ENCODE data around the gene ZSCAN29. TPM values are rescaled to one million over a fixed set of nuclear protein-coding genes. Genes with fewer than 3 reads are reported as not detected.

The ZSCAN29 gene
- total and polyA plus RNA-seq, 2 of the 13 experiments (the other 11 are each of a cell fraction or from before 2014, with no cell fraction given): 8.3 to 27.4 TPM

- 0 out of 2 replicates have a peak, but pooled peaks have one; percentile 28 for TF ChIP-seq ZNF101 (CRISPR knock-in tag; IDR thresholded peaks at IDR 0.05; ENCODE audit: borderline replicate concordance, low read depth)
- 0 out of 2 replicates have a peak, but pooled peaks have one; percentile 42 for TF ChIP-seq JUN (CRISPR knock-in tag; IDR thresholded peaks at IDR 0.05)
- TF ChIP-seq ZNF512B (CRISPR knock-in tag; IDR thresholded peaks at IDR 0.05; ENCODE audit: borderline replicate concordance): no peak
- no peak for TF ChIP-seq NPAS2 (CRISPR knock-in tag; IDR thresholded peaks at IDR 0.05; ENCODE audit: borderline replicate concordance)
- TF ChIP-seq HDAC1 (CRISPR knock-in tag; IDR thresholded peaks at IDR 0.05): peak; percentile 95
- no peak; the same call in 1 of the 2 replicates for TF ChIP-seq ZNF230 (CRISPR knock-in tag; IDR thresholded peaks at IDR 0.05)
- peak; percentile 66 for TF ChIP-seq ZNF709 (CRISPR knock-in tag; IDR thresholded peaks at IDR 0.05)
- no peak for TF ChIP-seq SNAI1 (CRISPR knock-in tag; IDR thresholded peaks at IDR 0.05; ENCODE audit: borderline replicate concordance)
- TF ChIP-seq, protein P1, sequence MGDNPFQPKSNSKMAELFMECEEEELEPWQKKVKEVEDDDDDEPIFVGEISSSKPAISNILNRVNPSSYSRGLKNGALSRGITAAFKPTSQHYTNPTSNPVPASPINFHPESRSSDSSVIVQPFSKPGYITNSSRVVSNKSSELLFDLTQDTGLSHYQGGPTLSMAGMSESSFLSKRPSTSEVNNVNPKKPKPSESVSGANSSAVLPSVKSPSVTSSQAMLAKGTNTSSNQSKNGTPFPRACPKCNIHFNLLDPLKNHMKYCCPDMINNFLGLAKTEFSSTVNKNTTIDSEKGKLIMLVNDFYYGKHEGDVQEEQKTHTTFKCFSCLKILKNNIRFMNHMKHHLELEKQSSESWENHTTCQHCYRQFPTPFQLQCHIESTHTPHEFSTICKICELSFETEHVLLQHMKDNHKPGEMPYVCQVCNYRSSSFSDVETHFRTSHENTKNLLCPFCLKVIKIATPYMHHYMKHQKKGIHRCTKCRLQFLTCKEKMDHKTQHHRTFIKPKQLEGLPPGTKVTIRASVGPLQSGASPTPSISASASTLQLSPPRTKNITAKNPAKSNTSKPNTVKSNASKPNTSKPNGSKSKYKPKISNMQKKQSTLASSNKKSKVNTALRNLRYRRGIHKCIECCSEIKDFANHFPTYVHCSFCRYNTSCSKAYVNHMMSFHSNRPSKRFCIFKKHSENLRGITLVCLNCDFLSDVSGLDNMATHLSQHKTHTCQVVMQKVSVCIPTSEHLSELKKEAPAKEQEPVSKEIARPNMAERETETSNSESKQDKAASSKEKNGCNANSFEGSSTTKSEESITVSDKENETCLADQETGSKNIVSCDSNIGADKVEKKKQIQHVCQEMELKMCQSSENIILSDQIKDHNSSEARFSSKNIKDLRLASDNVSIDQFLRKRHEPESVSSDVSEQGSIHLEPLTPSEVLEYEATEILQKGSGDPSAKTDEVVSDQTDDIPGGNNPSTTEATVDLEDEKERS (CRISPR knock-in tag; IDR thresholded peaks at IDR 0.05): peak; percentile 57; the same call in 1 of the 2 replicates
- TF ChIP-seq, protein P2, sequence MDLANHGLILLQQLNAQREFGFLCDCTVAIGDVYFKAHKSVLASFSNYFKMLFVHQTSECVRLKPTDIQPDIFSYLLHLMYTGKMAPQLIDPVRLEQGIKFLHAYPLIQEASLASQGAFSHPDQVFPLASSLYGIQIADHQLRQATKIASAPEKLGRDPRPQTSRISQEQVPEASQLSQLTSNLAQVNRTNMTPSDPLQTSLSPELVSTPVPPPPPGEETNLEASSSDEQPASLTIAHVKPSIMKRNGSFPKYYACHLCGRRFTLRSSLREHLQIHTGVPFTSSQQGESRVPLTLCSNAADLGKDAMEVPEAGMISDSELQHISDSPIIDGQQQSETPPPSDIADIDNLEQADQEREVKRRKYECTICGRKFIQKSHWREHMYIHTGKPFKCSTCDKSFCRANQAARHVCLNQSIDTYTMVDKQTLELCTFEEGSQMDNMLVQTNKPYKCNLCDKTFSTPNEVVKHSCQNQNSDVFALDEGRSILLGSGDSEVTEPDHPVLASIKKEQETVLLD (CRISPR knock-in tag; IDR thresholded peaks at IDR 0.05; ENCODE audit: low read depth): peak; percentile 66
- TF ChIP-seq LCORL (IDR thresholded peaks at IDR 0.05): no peak
- no peak for TF ChIP-seq LCORL (CRISPR knock-in tag; IDR thresholded peaks at IDR 0.05)
- TF ChIP-seq ZNF350 (CRISPR knock-in tag; IDR thresholded peaks at IDR 0.05; ENCODE audit: borderline replicate concordance, low read depth): peak; percentile 72; the same call in 1 of the 2 replicates
- TF ChIP-seq, protein P3, sequence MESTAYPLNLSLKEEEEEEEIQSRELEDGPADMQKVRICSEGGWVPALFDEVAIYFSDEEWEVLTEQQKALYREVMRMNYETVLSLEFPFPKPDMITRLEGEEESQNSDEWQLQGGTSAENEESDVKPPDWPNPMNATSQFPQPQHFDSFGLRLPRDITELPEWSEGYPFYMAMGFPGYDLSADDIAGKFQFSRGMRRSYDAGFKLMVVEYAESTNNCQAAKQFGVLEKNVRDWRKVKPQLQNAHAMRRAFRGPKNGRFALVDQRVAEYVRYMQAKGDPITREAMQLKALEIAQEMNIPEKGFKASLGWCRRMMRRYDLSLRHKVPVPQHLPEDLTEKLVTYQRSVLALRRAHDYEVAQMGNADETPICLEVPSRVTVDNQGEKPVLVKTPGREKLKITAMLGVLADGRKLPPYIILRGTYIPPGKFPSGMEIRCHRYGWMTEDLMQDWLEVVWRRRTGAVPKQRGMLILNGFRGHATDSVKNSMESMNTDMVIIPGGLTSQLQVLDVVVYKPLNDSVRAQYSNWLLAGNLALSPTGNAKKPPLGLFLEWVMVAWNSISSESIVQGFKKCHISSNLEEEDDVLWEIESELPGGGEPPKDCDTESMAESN (CRISPR knock-in tag; conservative IDR thresholded peaks at IDR 0.05): peak; percentile 88
- TF ChIP-seq ZNF207 (IDR thresholded peaks at IDR 0.05; ENCODE audit: borderline replicate concordance): no peak
These were observed at the start of gene ZSCAN29, which contains the start of gene TUBGCP4 (continued) for GRCh38 chr15:43370975-43371974.

Data from HepG2 (cell line).